Heart left ventricle (tissue), 13 donors: ENCODE measurements around the gene LSM4.

Experiments used
- CTCF ChIP-seq, 12 donors: fragments of 200-600 bp; sonication (generic) in 4 of 12; IDR thresholded peaks; one replicate each; pipeline versions ENCODE4 v1.5.0 to v1.8.0; 2018 to 2022; ENCODE audit warnings: antibody characterized with exemption in 12 of 12, mild to moderate bottlenecking in 5 of 12
- POLR2A ChIP-seq, 2 donors: fragments of 450-650 bp; IDR thresholded peaks; one replicate each; pipeline ENCODE4 v1.6.1; 2017; ENCODE audit warnings: antibody characterized with exemption in 2 of 2, mild to moderate bottlenecking in 2 of 2, moderate library complexity in 2 of 2
- donor health status: ischemic (EF 13 %, LVEDD 7.1; RV severe dilation, severe dysfunction).
- donor health status: DM: no; HTN: yes; CAD: no.
- donor health status: DM: no; HTN: no; CAD: no.
- donor health status: ischemic (EF 25% LVEDD 6.9; RV normal size, moderate dysfunction).
- donor health status: ischemic (EF 25% LVEDD 5.7; RV mildly dilated, moderate dysfunction).
- donor health status: ischemic (EF 35%, LVEDD 5.7; RV mildly dilated, moderate dysfunction).
- donor health status: nonischemic (EF 11% LVEDD 7.7; RV severe dilation, severe dysfunction).
- donor health status: DM: yes; HTN: yes; CAD: no.
- donor health status: PGD.
- donor health status: ischemic (EF 29% LVEDD 5.4; RV normal size, mild dysfunction).
- donor health status: nonischemic (EF 23%, LVEDD 6.1; RV moderate dilation, normal function).

GRCh38 chr19:18311502-18312091 lies 11.3 kb downstream of the LSM4 start:
- TF ChIP-seq CTCF (IDR thresholded peaks at IDR 0.05) (no peak), POLR2A (IDR thresholded peaks at IDR 0.05) (no peak)
